Mesodermal cell (in vitro differentiated cells): ENCODE measurements around the gene ADPRH.
"Not testable (repeated sequence)": the region's sequence is repeated elsewhere in the genome, so short reads cannot be mapped to it uniquely, and the experiment has no call there.

Experiments used
- H3K27ac ChIP-seq: 2 replicates; pipeline ENCODE4 v1.7.0; 2013; ENCODE audit warnings: mild to moderate bottlenecking, low read depth, low read length, moderate library complexity; ENCODE audit not compliant: severe bottlenecking
- H3K36me3 ChIP-seq: 2 replicates; pipeline ENCODE4 v1.7.1; 2013; ENCODE audit warnings: mild to moderate bottlenecking, low read length, moderate library complexity; ENCODE audit not compliant: control insufficient read depth, insufficient read depth
- H3K4me1 ChIP-seq: one replicate; pipeline ENCODE4 v1.7.1; 2013; ENCODE audit warnings: mild to moderate bottlenecking, low read length; ENCODE audit not compliant: insufficient read depth, control insufficient read depth, poor library complexity, severe bottlenecking
- H3K4me3 ChIP-seq: 2 replicates; pipeline ENCODE4 v1.7.0; 2013; ENCODE audit warnings: low read length, control low read depth, mild to moderate bottlenecking; ENCODE audit not compliant: insufficient read depth, poor library complexity, severe bottlenecking; ENCODE audit errors: extremely low read depth
- H3K9me3 ChIP-seq: 2 replicates; pipeline ENCODE4 v1.7.1; 2013; ENCODE audit warnings: mild to moderate bottlenecking, low read length, moderate library complexity; ENCODE audit not compliant: control insufficient read depth
- WGBS, 2 experiments: methylation state at CpG; one replicate each; pipeline ENCODE4 v1.1.5; 2013; ENCODE audit warnings: missing lambda C conversion rate in 2 of 2; ENCODE audit not compliant: insufficient coverage in 2 of 2; 5-methylcytosine and 5-hydroxymethylcytosine counted together

The ADPRH gene

GRCh38 chr3:119585208-119585607, 5.9 kb downstream of the ADPRH start:
- no peaks in the 10 kb centered on the region for H3K36me3 ChIP-seq
- no peak overlapping the region for H3K4me3 ChIP-seq
- H3K27ac ChIP-seq, result no peak overlapping the region
- H3K4me1 ChIP-seq, result no peaks in the 10 kb centered on the region
- 90 to 94% methylated on average over 8 to 9 of the region's 10 CpGs for WGBS, 2 experiments
- peaks cover 3% of the 10 kb centered on the region for H3K9me3 ChIP-seq

- no peak overlapping the region for H3K4me3 ChIP-seq
- H3K4me1 ChIP-seq, result no peaks in the 10 kb centered on the region
- H3K27ac ChIP-seq, result no peak overlapping the region
- no peaks in the 10 kb centered on the region for H3K36me3 ChIP-seq
- WGBS, 2 experiments, result 90 to 92% methylated on average over 6 to 11 of the region's 11 CpGs
- peaks cover 7% of the 10 kb centered on the region for H3K9me3 ChIP-seq
Observed at GRCh38 chr3:119585856-119586570, 6.7 kb downstream of the ADPRH start.

GRCh38 chr3:119586733-119587172, 7.5 kb downstream of the ADPRH start:
- Histone ChIP-seq H3K27ac (no peak overlapping the region), H3K9me3 (peaks cover 7% of the 10 kb centered on the region), H3K4me3 (no peak overlapping the region), H3K4me1 (no peaks in the 10 kb centered on the region), H3K36me3 (no peaks in the 10 kb centered on the region)
- 94 to 100% methylated on average over 1 to 3 of the region's 3 CpGs for WGBS, 2 experiments

GRCh38 chr3:119588112-119588511, 8.8 kb downstream of the ADPRH start:
- H3K36me3 ChIP-seq, result no peaks in the 10 kb centered on the region
- no peaks in the 10 kb centered on the region for H3K4me1 ChIP-seq
- no peak overlapping the region for H3K27ac ChIP-seq
- WGBS, 2 experiments, result 90 to 94% methylated on average over 2 to 3 of the region's 3 CpGs
- H3K9me3 ChIP-seq, result peaks cover 7% of the 10 kb centered on the region
- no peak overlapping the region for H3K4me3 ChIP-seq

GRCh38 chr3:119589102-119589773, 9.9 kb downstream of the ADPRH start:
- Histone ChIP-seq H3K9me3 (peaks cover 7% of the 10 kb centered on the region), H3K27ac (no peak overlapping the region), H3K4me3 (no peak overlapping the region), H3K4me1 (no peaks in the 10 kb centered on the region), H3K36me3 (no peaks in the 10 kb centered on the region)
- WGBS, 2 experiments, result 67 to 100% methylated on average over 1 of the region's 6 CpGs

GRCh38 chr3:119590706-119591105, 11.4 kb downstream of the ADPRH start:
- Histone ChIP-seq H3K36me3 (no peaks in the 10 kb centered on the region), H3K4me3 (no peak overlapping the region), H3K27ac (no peak overlapping the region), H3K4me1 (no peaks in the 10 kb centered on the region), H3K9me3 (peaks cover 7% of the 10 kb centered on the region)
- WGBS, 2 experiments, result 89% methylated on average over 1 of the region's 1 CpG

GRCh38 chr3:119592861-119593260, 13.6 kb downstream of the ADPRH start:
- no peaks in the 10 kb centered on the region for H3K36me3 ChIP-seq
- 80% methylated on average over 1 of the region's 1 CpG; no CpG with 5 or more reads in 1 of the 2 experiments for WGBS, 2 experiments
- H3K27ac ChIP-seq, result no peak overlapping the region
- no peak overlapping the region for H3K4me3 ChIP-seq
- H3K4me1 ChIP-seq, result no peaks in the 10 kb centered on the region
- H3K9me3 ChIP-seq, result peaks cover 7% of the 10 kb centered on the region

GRCh38 chr3:119594066-119594465, 14.8 kb downstream of the ADPRH start:
- Histone ChIP-seq H3K36me3 (no peaks in the 10 kb centered on the region), H3K4me1 (no peaks in the 10 kb centered on the region), H3K9me3 (peaks cover 7% of the 10 kb centered on the region), H3K27ac (no peak overlapping the region), H3K4me3 (no peak overlapping the region)
- WGBS, 2 experiments, result 93 to 96% methylated on average over 4 to 5 of the region's 5 CpGs

GRCh38 chr3:119594929-119595328, 15.6 kb downstream of the ADPRH start:
- H3K36me3 ChIP-seq, H3K9me3 ChIP-seq, H3K4me1 ChIP-seq, H3K4me3 ChIP-seq, H3K27ac ChIP-seq: not testable (repeated sequence)
- WGBS, 2 experiments, result no CpG with 5 or more reads among the region's 1 CpG

- Histone ChIP-seq H3K9me3 (peaks cover under 1% of the 10 kb centered on the region), H3K4me1 (no peaks in the 10 kb centered on the region), H3K36me3 (no peaks in the 10 kb centered on the region), H3K4me3 (no peak overlapping the region), H3K27ac (no peak overlapping the region)
- WGBS, 2 experiments, result 89 to 93% methylated on average over 4 to 5 of the region's 7 CpGs
Observed at GRCh38 chr3:119595639-119596334, 16.5 kb downstream of the ADPRH start.
